IMR-90 (cell line): ENCODE data around the gene ACHE. TPM values are rescaled to one million over a fixed set of nuclear protein-coding genes. Genes with fewer than 3 reads are reported as not detected.
"Not testable (repeated sequence)": the region's sequence is repeated elsewhere in the genome, so short reads cannot be mapped to it uniquely, and the experiment has no call there.

ENCODE experiments used
- ATAC-seq: fragments of 200-7000 bp; cut with Tn5 transposase; 2 replicates; pipeline ENCODE4 v1.9.1; 2020; ENCODE audit warnings: low read depth, mild to moderate bottlenecking, moderate library complexity
- BruUV-seq: library from RNA; stranded (reverse); fragments of 400-500 nt; replicated peaks from 2 replicates; lab custom pipeline; 2021; lab: Mats Ljungman, UMichigan
- CTCF ChIA-PET: fragments of 300-600 bp; formaldehyde crosslinking; extraction: SDS; loops from one replicate; lab custom pipeline; 2021; ENCODE audit warnings: antibody characterized with exemption; lab: Yijun Ruan, JAX
- POLR2A ChIA-PET: fragments of 300-600 bp; sonication (Branson Sonifier 250); formaldehyde crosslinking; loops from one replicate; lab custom pipeline; 2022; ENCODE audit warnings: antibody characterized with exemption; ENCODE audit not compliant: unreplicated experiment; lab: Charles Lee
- DNase-seq: peaks from one replicate; pipeline ENCODE4 v3.0.0; 2013
- H2AFZ ChIP-seq: replicated peaks from 2 replicates; pipeline ENCODE3; 2013; ENCODE audit warnings: low read length, mild to moderate bottlenecking; ENCODE audit not compliant: poor library complexity
- H2AK5ac ChIP-seq: 2 replicates; pipeline ENCODE4 v1.6.1; 2013; ENCODE audit warnings: low read depth, low read length, inconsistent platforms
- H2AK9ac ChIP-seq: replicated peaks from 2 replicates; pipeline ENCODE3; 2013; ENCODE audit warnings: mild to moderate bottlenecking, low read depth, low read length, moderate library complexity; ENCODE audit not compliant: poor library complexity
- H2BK120ac ChIP-seq: 2 replicates; pipeline ENCODE4 v1.6.1; 2013; ENCODE audit warnings: low read depth, low read length, inconsistent platforms
- H2BK15ac ChIP-seq: 3 replicates; pipeline ENCODE4 v1.6.1; 2013; ENCODE audit warnings: low read depth, low read length, inconsistent platforms
- H2BK20ac ChIP-seq: 2 replicates; pipeline ENCODE4 v1.6.1; 2013; ENCODE audit warnings: low read depth, mild to moderate bottlenecking, inconsistent platforms, low read length, moderate library complexity
- H2BK5ac ChIP-seq: 2 replicates; pipeline ENCODE4 v1.6.1; 2013; ENCODE audit warnings: mild to moderate bottlenecking, low read depth, low read length, inconsistent platforms; ENCODE audit not compliant: poor library complexity, severe bottlenecking
- H3K14ac ChIP-seq: replicated peaks from 2 replicates; pipeline ENCODE4 v1.6.1; 2013; ENCODE audit warnings: low read depth, low read length, inconsistent platforms
- H3K18ac ChIP-seq: 2 replicates; pipeline ENCODE4 v1.6.1; 2013; ENCODE audit warnings: low read depth, low read length, control low read depth
- H3K23ac ChIP-seq: 2 replicates; pipeline ENCODE4 v1.6.1; 2013; ENCODE audit warnings: low read depth, low read length, inconsistent platforms
- H3K27ac ChIP-seq: 2 replicates; pipeline ENCODE4 v1.5.1; 2013; ENCODE audit warnings: mild to moderate bottlenecking, control low read depth, low read length; ENCODE audit not compliant: insufficient read depth
- H3K27me3 ChIP-seq: 2 replicates; pipeline ENCODE4 v1.6.1; 2013; ENCODE audit warnings: low read length; ENCODE audit not compliant: control insufficient read depth, insufficient read depth
- H3K36me3 ChIP-seq: 2 replicates; pipeline ENCODE4 v1.6.1; 2013; ENCODE audit warnings: low read length, mixed read lengths; ENCODE audit not compliant: control insufficient read depth, insufficient read depth
- H3K4ac ChIP-seq: 2 replicates; pipeline ENCODE4 v1.6.1; 2013; ENCODE audit warnings: low read depth, low read length, inconsistent platforms
- H3K4me1 ChIP-seq: 2 replicates; pipeline ENCODE4 v1.6.1; 2013; ENCODE audit warnings: low read length, mixed read lengths; ENCODE audit not compliant: control insufficient read depth, insufficient read depth
- H3K4me2 ChIP-seq: 2 replicates; pipeline ENCODE4 v1.6.1; 2013; ENCODE audit warnings: low read depth, mild to moderate bottlenecking, control low read depth, low read length, moderate library complexity
- H3K4me3 ChIP-seq: 2 replicates; pipeline ENCODE4 v1.5.1; 2013; ENCODE audit warnings: low read depth, mild to moderate bottlenecking, control low read depth, low read length, moderate library complexity; ENCODE audit not compliant: insufficient read depth
- H3K56ac ChIP-seq: 2 replicates; pipeline ENCODE4 v1.6.1; 2013; ENCODE audit warnings: low read length, inconsistent platforms; ENCODE audit not compliant: insufficient read depth; ENCODE audit errors: extremely low read depth
- H3K79me1 ChIP-seq, 2 experiments: 2 replicates each; pipeline ENCODE4 v1.6.1; 2013; ENCODE audit warnings: low read length in 2 of 2, inconsistent platforms in 1 of 2, low read depth in 1 of 2
- H3K9ac ChIP-seq: 2 replicates; pipeline ENCODE4 v1.6.1; 2013; ENCODE audit warnings: low read depth, low read length, control low read depth
- H3K9me1 ChIP-seq: 2 replicates; pipeline ENCODE4 v1.6.1; 2013; ENCODE audit warnings: low read length, inconsistent platforms; ENCODE audit not compliant: insufficient read depth
- H3K9me3 ChIP-seq: 2 replicates; pipeline ENCODE4 v1.6.1; 2013; ENCODE audit warnings: low read length; ENCODE audit not compliant: control insufficient read depth, insufficient read depth
- H4K20me1 ChIP-seq: 2 replicates; pipeline ENCODE4 v1.6.1; 2013; ENCODE audit warnings: low read length, inconsistent platforms; ENCODE audit not compliant: insufficient read depth
- H4K5ac ChIP-seq: 2 replicates; pipeline ENCODE4 v1.6.1; 2013; ENCODE audit warnings: mild to moderate bottlenecking, low read depth, low read length, control low read depth
- H4K8ac ChIP-seq, 2 experiments: 2 replicates each; pipeline ENCODE4 v1.6.1; 2013; ENCODE audit warnings: low read depth in 2 of 2, low read length in 2 of 2, control low read depth in 1 of 2, inconsistent platforms in 1 of 2
- H4K91ac ChIP-seq: 2 replicates; pipeline ENCODE4 v1.6.1; 2013; ENCODE audit warnings: low read depth, low read length, inconsistent platforms; ENCODE audit not compliant: insufficient read depth
- MAFK ChIP-seq: IDR thresholded peaks from 2 replicates; pipeline ENCODE4 v1.6.1; 2012; ENCODE audit warnings: low read depth, low read length, improper control_type of control experiment
- WGBS, 2 experiments: methylation state at CpG; one replicate each; pipeline versions ENCODE4 v1.1.5 to v1.1.7; 2013; ENCODE audit warnings: missing lambda C conversion rate in 2 of 2; ENCODE audit not compliant: insufficient read length in 1 of 2; ENCODE audit errors: extremely low coverage in 2 of 2; 5-methylcytosine and 5-hydroxymethylcytosine counted together
- dilution Hi-C: fragments of 300-500 bp; cut with HindIII; formaldehyde crosslinking; loops from one replicate; pipeline ENCODE4 v1.14.3; 2018; ENCODE audit warnings: low sequenced_read_pairs; ENCODE audit not compliant: unreplicated experiment
- in situ Hi-C: fragments of 300-500 bp; cut with MboI; formaldehyde crosslinking; loops from 3 replicates; pipeline ENCODE4 v1.14.3; 2019; ENCODE audit warnings: low sequenced_read_pairs, inconsistent platforms, mixed read lengths
- intact Hi-C: fragments of 100-400 bp; cut with micrococcal nuclease; formaldehyde crosslinking; loops from 2 replicates; pipeline ENCODE4 v1.10.0; 2022
- polyA plus RNA-seq, 3 experiments: library from polyadenylated mRNA; depleted of rRNA; stranded (reverse); fragments of >200 nt; gene quantifications; 2 replicates each; pipeline ENCODE4 v1.2.3, GENCODE V29; 2012; ENCODE audit warnings: low replicate concordance in 1 of 3
- total RNA-seq: library from RNA; depleted of rRNA; stranded (reverse); fragments of >200 nt; gene quantifications from 2 replicates; pipeline ENCODE4 v1.2.3, GENCODE V29; 2012

The ACHE gene
- total and polyA plus RNA-seq, 2 of the 4 experiments (the other 2 are of a cell fraction) = 0.41 TPM; not detected in 1

- intact Hi-C loops = no loop called here
Measured at GRCh38 chr7:100855515-100855914, 40.2 kb downstream of the ACHE start.

DNA sequence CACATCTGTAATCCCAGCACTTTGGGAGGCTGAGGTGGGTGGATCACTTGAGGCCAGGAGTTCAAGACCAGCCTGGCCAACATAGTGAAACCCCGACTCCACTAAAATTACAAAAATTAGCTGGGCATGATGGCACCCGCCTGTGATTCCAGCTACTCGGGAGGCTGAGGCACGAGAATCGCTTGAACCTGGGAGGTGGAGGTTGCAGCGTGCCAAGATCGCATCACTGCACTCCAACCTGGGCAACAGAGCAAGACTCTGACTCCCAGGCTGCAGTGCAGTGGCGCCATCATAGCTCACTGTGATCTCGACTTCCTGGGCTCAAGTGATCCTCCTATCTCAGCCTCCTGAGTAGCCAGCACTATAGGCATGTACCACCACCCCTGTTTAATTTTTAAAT lies 40.8 kb downstream of the ACHE start:
- CTCF ChIA-PET, H3K9me3 ChIP-seq: not testable (repeated sequence)
- POLR2A ChIA-PET = interaction anchor here (0.6 kb wide), 1 partner anchor 304 kb away, joined by 4 read pairs; no protein-coding TSS in a partner anchor

More at GRCh38 chr7:100855515-100855914, 40.2 kb downstream of the ACHE start:
- no peaks in the 10 kb centered on the region for H3K9me1 ChIP-seq
- no peak overlapping the region for H2BK120ac ChIP-seq
- H3K27me3 ChIP-seq = no peaks in the 10 kb centered on the region
- H4K8ac ChIP-seq = no peak overlapping the region
- ATAC-seq = no peak
- peaks cover 16% of the 10 kb centered on the region for H3K36me3 ChIP-seq
- no peak overlapping the region for H3K9ac ChIP-seq
- no TSS peak for BruUV-seq
- H2BK15ac ChIP-seq = no peak overlapping the region
- H2AFZ ChIP-seq = no peak overlapping the region
- no peak overlapping the region for H3K4me3 ChIP-seq
- 100% methylated on average over 3 of the region's 10 CpGs; no CpG with 5 or more reads in 1 of the 2 experiments for WGBS, 2 experiments
- H2BK20ac ChIP-seq = no peak overlapping the region
- in situ Hi-C loops (loop anchor here (5.0 to 25.0 kb wide), 3 partner anchors 148 to 393 kb away; partner anchors contain the start of genes FBXO24, LRCH4, POP7 and SPACDR), dilution Hi-C loops (no loop called here)
- no peak overlapping the region for H4K5ac ChIP-seq
- H3K4me1 ChIP-seq = no peaks in the 10 kb centered on the region
- H3K9me3 ChIP-seq = no peaks in the 10 kb centered on the region
- TF ChIP-seq MAFK = no peak
- H3K18ac ChIP-seq = no peak overlapping the region
- no peak overlapping the region for H3K4me2 ChIP-seq
- H2BK5ac ChIP-seq = no peak overlapping the region
- H2AK9ac ChIP-seq = no peak overlapping the region
- CTCF ChIA-PET = no interaction called here
- no peak overlapping the region for H3K27ac ChIP-seq
- DNase-seq = no peak
- no peak overlapping the region for H3K56ac ChIP-seq
- H3K4ac ChIP-seq = no peak overlapping the region
- H4K20me1 ChIP-seq = no peaks in the 10 kb centered on the region; the same call in none of the 2 replicates
- POLR2A ChIA-PET = no interaction called here
- no peak overlapping the region for H3K23ac ChIP-seq
- H4K91ac ChIP-seq = no peak overlapping the region
- H3K14ac ChIP-seq = no peak overlapping the region
- peaks cover 12 to 21% of the 10 kb centered on the region in 2 experiments for H3K79me1 ChIP-seq
- no peak overlapping the region for H2AK5ac ChIP-seq

More for the DNA sequence above, 40.8 kb downstream of the ACHE start:
- H4K8ac ChIP-seq, H2BK15ac ChIP-seq, H2BK5ac ChIP-seq, H2AK5ac ChIP-seq, H3K9me1 ChIP-seq, H2AK9ac ChIP-seq, H3K4me2 ChIP-seq, H3K27ac ChIP-seq, H2BK120ac ChIP-seq, H3K18ac ChIP-seq, ATAC-seq, BruUV-seq, H4K5ac ChIP-seq, H3K4me3 ChIP-seq, dilution Hi-C loops, H3K4me1 ChIP-seq, H3K27me3 ChIP-seq, H3K23ac ChIP-seq, DNase-seq, H4K20me1 ChIP-seq, H4K91ac ChIP-seq, H2AFZ ChIP-seq, H3K14ac ChIP-seq, H2BK20ac ChIP-seq, H3K9ac ChIP-seq, H3K4ac ChIP-seq, H3K56ac ChIP-seq: not testable (repeated sequence)
- WGBS, 2 experiments = no CpG with 5 or more reads among the region's 9 CpGs
- H3K79me1 ChIP-seq = peaks cover 8 to 17% of the 10 kb centered on the region in 2 experiments
- intact Hi-C loops (loop anchor here (5.0 kb wide), 2 partner anchors 53 to 243 kb away; partner anchors contain the start of gene MOSPD3), in situ Hi-C loops (loop anchor here (5.0 to 25.0 kb wide), 3 partner anchors 148 to 393 kb away; partner anchors contain the start of genes FBXO24, LRCH4, POP7 and SPACDR)
- H3K36me3 ChIP-seq = peaks cover 11% of the 10 kb centered on the region; the same call in 1 of the 2 replicates
